Hepatocyte (in vitro differentiated cells): ENCODE measurements around the gene CORO7. TPM values are rescaled to one million over a fixed set of nuclear protein-coding genes. Genes with fewer than 3 reads are reported as not detected.

Experiments
- DNase-seq: peaks from one replicate; pipeline ENCODE4 v3.0.0-alpha.2; 2016; ENCODE audit warnings: low spot score
- H2AFZ ChIP-seq: fragments of 200-600 bp; sonication (generic); 2 replicates; pipeline ENCODE4 v1.6.0; 2016; ENCODE audit warnings: antibody characterized with exemption, mild to moderate bottlenecking
- H3K27ac ChIP-seq: fragments of 200-600 bp; sonication (generic); 2 replicates; pipeline ENCODE4 v1.5.1; 2016; ENCODE audit warnings: mild to moderate bottlenecking
- H3K27me3 ChIP-seq: fragments of 200-600 bp; sonication (generic); 2 replicates; pipeline ENCODE4 v1.6.1; 2016
- H3K36me3 ChIP-seq: fragments of 200-600 bp; sonication (generic); replicated peaks from 2 replicates; pipeline ENCODE4 v1.5.1; 2016; ENCODE audit warnings: low read depth; ENCODE audit not compliant: insufficient read depth
- H3K4me1 ChIP-seq: fragments of 200-600 bp; sonication (generic); 2 replicates; pipeline ENCODE4 v1.5.1; 2016; ENCODE audit warnings: mild to moderate bottlenecking, moderate library complexity; ENCODE audit not compliant: insufficient read depth
- H3K4me2 ChIP-seq: fragments of 200-600 bp; sonication (generic); 2 replicates; pipeline ENCODE4 v1.6.0; 2016
- H3K4me3 ChIP-seq: fragments of 200-600 bp; sonication (generic); 2 replicates; pipeline ENCODE4 v1.5.1; 2016; ENCODE audit warnings: mild to moderate bottlenecking
- H3K79me2 ChIP-seq: fragments of 200-600 bp; sonication (generic); 2 replicates; pipeline ENCODE4 v1.6.0; 2017; ENCODE audit warnings: mild to moderate bottlenecking
- H3K9me2 ChIP-seq: fragments of 200-600 bp; sonication (generic); replicated peaks from 2 replicates; pipeline ENCODE4 v1.6.0; 2017; ENCODE audit warnings: mild to moderate bottlenecking; ENCODE audit not compliant: insufficient read depth
- H3K9me3 ChIP-seq: fragments of 200-600 bp; sonication (generic); 2 replicates; pipeline ENCODE4 v1.5.1; 2016; ENCODE audit warnings: low read depth, mild to moderate bottlenecking
- H4K20me1 ChIP-seq: fragments of 200-600 bp; sonication (generic); 2 replicates; pipeline ENCODE4 v1.6.0; 2016; ENCODE audit warnings: mild to moderate bottlenecking; ENCODE audit not compliant: insufficient read depth, poor library complexity, severe bottlenecking
- EZH2 ChIP-seq: fragments of 200-600 bp; sonication (generic); IDR thresholded peaks from 2 replicates; pipeline ENCODE4 v1.6.1; 2016; ENCODE audit warnings: antibody characterized with exemption, mild to moderate bottlenecking, borderline replicate concordance
- EZH2phosphoT487 ChIP-seq: fragments of 200-600 bp; sonication (generic); IDR thresholded peaks from one replicate; pipeline ENCODE4 v1.6.1; 2018; ENCODE audit warnings: antibody characterized with exemption, mild to moderate bottlenecking, low read depth, moderate library complexity; ENCODE audit not compliant: unreplicated experiment, severe bottlenecking
- WGBS: methylation state at CpG from one replicate; pipeline ENCODE4 v1.1.6; 2016; ENCODE audit warnings: low lambda C conversion rate; ENCODE audit errors: missing lambda C conversion rate; 5-methylcytosine and 5-hydroxymethylcytosine counted together
- polyA plus RNA-seq: library from polyadenylated mRNA; unstranded; fragments of >200 nt; fragmentation: Nextera tagmentation; extraction: Ambion mirVana; gene quantifications from 2 replicates; pipeline ENCODE4 v1.2.1, GENCODE V29; 2016
- total RNA-seq: library from RNA; depleted of rRNA; stranded (reverse); fragments of >200 nt; gene quantifications from 2 replicates; pipeline ENCODE4 v1.2.3, GENCODE V29; 2014
- TF ChIP-seq, protein P1 (sequence below): fragments of 200-600 bp; sonication (generic); IDR thresholded peaks from 2 replicates; pipeline ENCODE4 v1.5.1; 2016; ENCODE audit warnings: antibody characterized with exemption, mild to moderate bottlenecking; ENCODE audit not compliant: poor library complexity

Gene CORO7
- total and polyA plus RNA-seq, 2 experiments from 2014 or later = 18.2 to 33.3 TPM

DNA sequence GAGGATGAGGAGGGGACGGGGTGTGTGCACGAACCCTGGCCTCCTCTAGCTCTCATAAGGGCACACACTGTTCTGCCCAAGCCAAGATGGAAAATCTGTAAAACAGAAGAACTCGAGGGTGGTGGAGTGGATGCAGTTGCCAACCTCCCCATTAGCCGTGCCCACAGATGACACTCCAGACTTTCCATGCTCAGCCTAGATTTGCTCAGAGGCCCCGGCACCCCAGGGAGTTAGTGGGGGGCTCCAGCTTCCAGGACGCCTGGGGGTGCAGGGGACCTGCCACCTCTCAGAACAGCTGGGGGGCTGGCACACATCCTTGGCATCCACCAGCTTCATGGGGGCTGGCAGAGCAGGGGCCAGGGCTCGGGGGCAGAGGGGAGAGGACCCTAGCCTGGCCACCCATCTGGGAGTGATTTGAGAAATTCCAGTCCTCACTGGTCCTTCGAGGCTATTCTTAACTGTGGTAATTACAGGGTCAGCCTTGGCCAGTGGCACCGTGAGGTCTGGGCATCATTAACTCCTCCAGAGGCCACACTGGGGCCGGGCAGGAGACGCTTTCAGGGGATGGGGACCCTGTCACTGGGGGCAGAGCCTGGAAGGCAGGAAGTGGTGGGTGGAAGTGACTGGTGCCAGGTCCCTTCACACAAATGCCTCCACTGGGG is 30.5 kb downstream of the CORO7 start:
- H3K9me3 ChIP-seq = no peaks in the 10 kb centered on the region
- no peaks in the 10 kb centered on the region for H3K27me3 ChIP-seq
- no peak overlapping the region for H2AFZ ChIP-seq
- H3K36me3 ChIP-seq = no peaks in the 10 kb centered on the region
- peaks cover 47% of the 10 kb centered on the region for H3K4me1 ChIP-seq
- 79% methylated on average over 11 of the region's 11 CpGs for WGBS
- no peak overlapping the region for H3K4me2 ChIP-seq
- no peaks in the 10 kb centered on the region for H3K9me2 ChIP-seq
- H3K4me3 ChIP-seq = no peak overlapping the region
- H3K79me2 ChIP-seq = no peaks in the 10 kb centered on the region
- peak overlapping the region; percentile 86 for H3K27ac ChIP-seq
- TF ChIP-seq, protein P1, sequence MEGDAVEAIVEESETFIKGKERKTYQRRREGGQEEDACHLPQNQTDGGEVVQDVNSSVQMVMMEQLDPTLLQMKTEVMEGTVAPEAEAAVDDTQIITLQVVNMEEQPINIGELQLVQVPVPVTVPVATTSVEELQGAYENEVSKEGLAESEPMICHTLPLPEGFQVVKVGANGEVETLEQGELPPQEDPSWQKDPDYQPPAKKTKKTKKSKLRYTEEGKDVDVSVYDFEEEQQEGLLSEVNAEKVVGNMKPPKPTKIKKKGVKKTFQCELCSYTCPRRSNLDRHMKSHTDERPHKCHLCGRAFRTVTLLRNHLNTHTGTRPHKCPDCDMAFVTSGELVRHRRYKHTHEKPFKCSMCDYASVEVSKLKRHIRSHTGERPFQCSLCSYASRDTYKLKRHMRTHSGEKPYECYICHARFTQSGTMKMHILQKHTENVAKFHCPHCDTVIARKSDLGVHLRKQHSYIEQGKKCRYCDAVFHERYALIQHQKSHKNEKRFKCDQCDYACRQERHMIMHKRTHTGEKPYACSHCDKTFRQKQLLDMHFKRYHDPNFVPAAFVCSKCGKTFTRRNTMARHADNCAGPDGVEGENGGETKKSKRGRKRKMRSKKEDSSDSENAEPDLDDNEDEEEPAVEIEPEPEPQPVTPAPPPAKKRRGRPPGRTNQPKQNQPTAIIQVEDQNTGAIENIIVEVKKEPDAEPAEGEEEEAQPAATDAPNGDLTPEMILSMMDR = no peak
- TF ChIP-seq EZH2phosphoT487 (no peak), EZH2 (no peak)
- H4K20me1 ChIP-seq = peaks cover 3% of the 10 kb centered on the region
- DNase-seq = no peak

DNA sequence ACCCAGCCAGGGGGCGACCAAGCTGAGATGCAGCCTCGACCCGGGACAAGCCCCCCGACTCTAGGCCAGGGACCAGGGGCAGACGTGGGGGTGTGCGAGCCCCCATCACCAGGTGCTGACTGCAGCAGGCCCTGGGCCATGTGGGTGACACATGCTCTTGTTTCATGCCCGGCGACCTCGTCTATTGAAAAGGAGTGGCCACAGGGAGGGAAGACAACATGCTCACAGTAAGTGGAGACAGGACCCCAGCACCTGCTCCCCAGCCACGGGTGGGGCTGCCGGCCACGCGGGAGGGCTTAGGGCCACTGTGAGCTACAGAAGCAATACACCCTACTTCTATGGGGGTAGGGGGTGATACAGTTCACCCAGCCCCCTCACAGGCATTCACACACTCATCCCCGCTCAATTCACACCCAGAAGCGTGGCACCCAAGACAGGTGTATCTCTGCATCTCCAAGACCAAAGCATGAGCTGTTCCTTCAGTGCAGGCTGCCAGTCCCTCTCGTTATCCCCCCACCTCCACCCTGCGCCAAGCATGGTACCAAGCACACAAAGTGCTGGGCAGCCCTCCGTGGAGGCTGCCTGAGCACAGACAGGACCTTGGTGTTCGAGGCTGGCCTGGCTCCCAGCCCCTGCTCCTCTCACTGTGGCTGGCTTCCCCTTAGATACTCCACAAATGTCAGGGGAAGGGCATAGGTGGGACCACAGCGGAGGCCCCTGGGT is 31.2 kb downstream of the CORO7 start:
- H3K4me1 ChIP-seq = peaks cover 47% of the 10 kb centered on the region
- TF ChIP-seq, protein P1 = no peak
- TF ChIP-seq EZH2phosphoT487 = no peak
- no peak for TF ChIP-seq EZH2
- H3K4me2 ChIP-seq = no peak overlapping the region
- H3K9me3 ChIP-seq = no peaks in the 10 kb centered on the region
- DNase-seq = no peak
- H4K20me1 ChIP-seq = peaks cover 7% of the 10 kb centered on the region
- H3K27me3 ChIP-seq = no peaks in the 10 kb centered on the region
- H3K36me3 ChIP-seq = no peaks in the 10 kb centered on the region
- WGBS = 80% methylated on average over 19 of the region's 20 CpGs
- no peaks in the 10 kb centered on the region for H3K9me2 ChIP-seq
- H3K4me3 ChIP-seq = no peak overlapping the region
- no peaks in the 10 kb centered on the region for H3K79me2 ChIP-seq
- no peak overlapping the region for H2AFZ ChIP-seq
- H3K27ac ChIP-seq = peak overlapping the region; percentile 86

DNA sequence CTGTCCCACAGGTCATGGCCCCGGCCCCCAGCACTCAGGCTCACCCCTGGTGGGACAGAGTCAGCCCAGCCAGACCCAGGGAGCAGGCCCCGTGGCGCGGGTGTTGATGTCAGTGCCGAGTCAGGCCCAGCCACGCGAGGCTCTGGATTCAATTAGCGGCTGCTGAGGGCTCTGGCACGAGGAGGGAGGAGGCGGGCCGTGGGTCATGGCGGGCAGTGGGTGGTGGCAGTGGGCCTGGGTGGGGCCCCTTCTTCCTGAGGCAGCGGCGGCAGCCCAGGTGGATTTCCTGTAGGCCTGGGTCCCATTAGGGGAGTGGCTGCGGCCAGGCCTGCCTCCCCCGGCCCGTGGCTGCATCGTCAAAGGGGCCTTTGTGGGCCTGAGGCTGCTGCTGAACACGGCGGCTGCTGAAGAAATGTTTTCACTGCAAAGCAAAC is 31.9 kb downstream of the CORO7 start:
- TF ChIP-seq EZH2 (no peak), EZH2phosphoT487 (no peak)
- TF ChIP-seq, protein P1 = no peak
- Histone ChIP-seq H3K9me3 (no peaks in the 10 kb centered on the region), H3K9me2 (no peaks in the 10 kb centered on the region), H3K27me3 (no peaks in the 10 kb centered on the region), H2AFZ (no peak overlapping the region), H3K36me3 (no peaks in the 10 kb centered on the region), H4K20me1 (peaks cover 14% of the 10 kb centered on the region), H3K4me2 (no peak overlapping the region), H3K4me3 (no peak overlapping the region), H3K27ac (peak overlapping the region; percentile 86), H3K79me2 (no peaks in the 10 kb centered on the region), H3K4me1 (peaks cover 44% of the 10 kb centered on the region)
- 51% methylated on average over 19 of the region's 20 CpGs for WGBS
- DNase-seq = peak; percentile 72
